HepG2 (cell line): ENCODE data around the gene CAMTA1. TPM values are rescaled to one million over a fixed set of nuclear protein-coding genes. Genes with fewer than 3 reads are reported as not detected.

Experiments used
- ATAC-seq: fragments of 200-7000 bp; cut with Tn5 transposase; 3 replicates; pipeline ENCODE4 v1.9.1; 2020; ENCODE audit warnings: mild to moderate bottlenecking, moderate library complexity
- BruUV-seq: library from RNA; stranded (reverse); fragments of 400-500 nt; replicated peaks from 2 replicates; lab custom pipeline; 2021; lab: Mats Ljungman, UMichigan
- CTCF ChIA-PET: fragments of 300-600 bp; formaldehyde crosslinking; extraction: SDS; loops from one replicate; lab custom pipeline; 2021; ENCODE audit warnings: low total read pairs, inconsistent platforms, low intra/inter-chr PET ratio; lab: Yijun Ruan, JAX
- POLR2A ChIA-PET: fragments of 350-600 bp; sonication (Branson Sonifier 250); formaldehyde crosslinking; loops from one replicate; lab custom pipeline; 2020; ENCODE audit warnings: antibody characterized with exemption, inconsistent platforms; lab: Yijun Ruan, JAX
- DNase-seq: peaks from one replicate; pipeline ENCODE4 v3.0.0-alpha.2; 2015; ENCODE audit warnings: low spot score
- FAIRE-seq: peaks from 3 replicates; lab custom pipeline; 2011; peaks lifted over from hg19 to GRCh38; lab: Jason Lieb, UNC
- H2AFZ ChIP-seq: one replicate; pipeline ENCODE4 v1.6.1; 2011; ENCODE audit warnings: low read length, inconsistent platforms
- H3K27ac ChIP-seq: fragments of 300-600 bp; 3 replicates; pipeline ENCODE4 v1.8.0; 2011; ENCODE audit warnings: mixed run types, mild to moderate bottlenecking, mixed read lengths, low read length, inconsistent platforms; ENCODE audit not compliant: insufficient read depth; ENCODE audit errors: extremely low read length
- H3K27me3 ChIP-seq, 2 experiments: fragments of 200-600 bp in 1 of 2; 2 replicates in 1 of 2; 3 replicates in 1 of 2; pipeline versions ENCODE4 v1.6.0 to v1.8.0; 2011; ENCODE audit warnings: low read length in 2 of 2, mild to moderate bottlenecking in 2 of 2, moderate library complexity in 2 of 2, inconsistent platforms in 1 of 2; ENCODE audit not compliant: insufficient read depth in 2 of 2, control insufficient read depth in 1 of 2
- H3K36me3 ChIP-seq, 2 experiments: fragments of 200-600 bp in 1 of 2; replicated peaks in 1 of 2; 2 replicates in 1 of 2; 3 replicates in 1 of 2; pipeline versions ENCODE4 v1.5.1 to v1.8.0; 2011; ENCODE audit warnings: low read length in 2 of 2, inconsistent platforms in 1 of 2; ENCODE audit not compliant: insufficient read depth in 2 of 2, control insufficient read depth in 1 of 2
- H3K4me1 ChIP-seq: 2 replicates; pipeline ENCODE4 v1.5.1; 2012; ENCODE audit warnings: low read length, inconsistent platforms; ENCODE audit not compliant: insufficient read depth
- H3K4me2 ChIP-seq: 2 replicates; pipeline ENCODE4 v1.6.0; 2011; ENCODE audit warnings: low read depth, low read length, inconsistent platforms
- H3K4me3 ChIP-seq, 3 experiments: fragments of 200-600 bp in 1 of 3; sonication (generic), shearing (Covaris generic) in 1 of 3; replicated peaks in 1 of 3; 2 replicates each; pipeline ENCODE4 v1.5.1; 2011 to 2016; ENCODE audit warnings: low read length in 3 of 3, inconsistent platforms in 2 of 3, low read depth in 2 of 3, mild to moderate bottlenecking in 2 of 3, control low read depth in 1 of 3, mixed read lengths in 1 of 3; ENCODE audit not compliant: insufficient read depth in 1 of 3
- H3K79me2 ChIP-seq: one replicate; pipeline ENCODE4 v1.6.1; 2011; ENCODE audit warnings: low read length, inconsistent platforms; ENCODE audit not compliant: insufficient read depth
- H3K9ac ChIP-seq: 2 replicates; pipeline ENCODE4 v1.6.0; 2011; ENCODE audit warnings: mild to moderate bottlenecking, low read depth, low read length, inconsistent platforms; ENCODE audit not compliant: insufficient read depth
- H3K9me3 ChIP-seq: 2 replicates; pipeline ENCODE4 v1.5.1; 2012; ENCODE audit warnings: mild to moderate bottlenecking, low read length
- H4K20me1 ChIP-seq: 2 replicates; pipeline ENCODE4 v1.6.0; 2011; ENCODE audit warnings: inconsistent platforms, mild to moderate bottlenecking, low read length, moderate library complexity; ENCODE audit not compliant: insufficient read depth
- FOXO4 ChIP-seq: sonication (generic); formaldehyde crosslinking; conservative IDR thresholded peaks from 2 replicates; pipeline ENCODE4 v1.8.1; 2023; ENCODE audit warnings: missing genetic modification reagents
- GMEB1 ChIP-seq: sonication (generic); formaldehyde crosslinking; IDR thresholded peaks from 2 replicates; pipeline ENCODE4 v1.5.1; 2020; ENCODE audit warnings: missing genetic modification reagents, mild to moderate bottlenecking, borderline replicate concordance
- HES4 ChIP-seq: sonication (generic); formaldehyde crosslinking; IDR thresholded peaks from 2 replicates; pipeline ENCODE4 v1.9.0; 2021; ENCODE audit warnings: mild to moderate bottlenecking, missing genetic modification reagents, borderline replicate concordance
- RFXANK ChIP-seq: IDR thresholded peaks from 2 replicates; pipeline ENCODE4 v1.6.1; 2016
- ZNF34 ChIP-seq: sonication (generic); formaldehyde crosslinking; IDR thresholded peaks from 2 replicates; pipeline ENCODE4 v1.4.0; 2020; ENCODE audit warnings: mild to moderate bottlenecking, missing genetic modification reagents, borderline replicate concordance
- WGBS: methylation state at CpG from one replicate; pipeline ENCODE4 v1.1.6; 2017; ENCODE audit warnings: low lambda C conversion rate; 5-methylcytosine and 5-hydroxymethylcytosine counted together
- in situ Hi-C: cut with HindIII; loops from 2 replicates; pipeline ENCODE4 v1.10.0; 2017; ENCODE audit warnings: low pct_unique_long_range_greater_than_20kb; ENCODE audit not compliant: extremely low pct_ligation_motif_present
- intact Hi-C: fragments of 100-400 bp; cut with micrococcal nuclease; formaldehyde crosslinking; loops from one replicate; pipeline ENCODE4 v1.10.0; 2022; ENCODE audit not compliant: unreplicated experiment
- polyA plus RNA-seq, 8 experiments: library from polyadenylated mRNA; depleted of rRNA in 3 of 8; stranded (reverse) in 7 of 8; unstranded in 1 of 8; fragments of >200 nt; fragmentation: Illumina TruSeq in 4 of 8; extraction: Trizol in 4 of 8; gene quantifications; 2 replicates each; pipeline versions ENCODE4 v1.2.1 to v1.2.3, GENCODE V29; 2011 to 2016; ENCODE audit warnings: low read depth in 4 of 8, missing spikeins in 1 of 8, mixed read lengths in 1 of 8; ENCODE audit not compliant: insufficient read depth in 1 of 8
- total RNA-seq, 5 experiments: library from RNA; depleted of rRNA; stranded (reverse); fragments of >200 nt; fragmentation: Illumina TruSeq; extraction: Trizol; gene quantifications; 2 replicates each; pipeline ENCODE4 v1.2.3, GENCODE V29; 2016; ENCODE audit warnings: low read depth in 1 of 5

CAMTA1 gene
- total and polyA plus RNA-seq, 2 of the 13 experiments (the other 11 are each of a cell fraction or from before 2014, with no cell fraction given): 25.0 to 36.4 TPM

- Histone ChIP-seq H3K27ac (no peak overlapping the region), H3K4me1 (0 out of 2 replicates have a peak, but pooled peaks cover 6% of the 10 kb centered on the region)
- TF ChIP-seq RFXANK (CRISPR knock-in tag) (no peak), FOXO4 (CRISPR knock-in tag) (0 out of 2 replicates have a peak, but pooled peaks have one; percentile 37), GMEB1 (CRISPR knock-in tag) (no peak), HES4 (CRISPR knock-in tag) (no peak), ZNF34 (CRISPR knock-in tag) (no peak)
- TF ChIP-seq, all 625 proteins: peak for 1
- CTCF ChIA-PET: no interaction called here
- no peak for ATAC-seq
- Histone ChIP-seq H3K9me3 (no peaks in the 10 kb centered on the region), H3K27me3 (peaks cover 4 to 37% of the 10 kb centered on the region in 2 experiments; a peak in 4 of 5 replicates), H3K79me2 (no peaks in the 10 kb centered on the region), H3K4me2 (no peak overlapping the region), H3K9ac (no peak overlapping the region), H2AFZ (no peak overlapping the region), H3K36me3 (no peaks in the 10 kb centered on the region), H3K4me3 (no peak overlapping the region), H4K20me1 (no peaks in the 10 kb centered on the region)
- 46% methylated on average over 9 of the region's 10 CpGs for WGBS
- in situ Hi-C loops: no loop called here
- POLR2A ChIA-PET: no interaction called here
- FAIRE-seq: no peak
- intact Hi-C loops: no loop called here
- BruUV-seq: no TSS peak
- DNase-seq: no peak
These were observed 753.9 kb downstream of the CAMTA1 start for GRCh38 chr1:7538849-7539768.
